B cell (primary cell): ENCODE results near the gene ARV1. TPM values are rescaled to one million over a fixed set of nuclear protein-coding genes. Genes with fewer than 3 reads are reported as not detected.
A peak's percentile ranks its signal among the peaks of the same experiment; 100 is the strongest.

ENCODE experiments used
- ATAC-seq: fragments of 200-7000 bp; cut with Tn5 transposase; one replicate; pipeline ENCODE4 v1.10.0; 2021; ENCODE audit warnings: low read depth, mild to moderate bottlenecking, moderate number of reproducible peaks, moderate library complexity
- CTCF ChIA-PET: fragments of 350-600 bp; sonication (Branson Sonifier 250); formaldehyde crosslinking; loops from one replicate; lab custom pipeline; 2021; ENCODE audit warnings: antibody characterized with exemption, inconsistent platforms; lab: Charles Lee
- POLR2A ChIA-PET: fragments of 350-600 bp; sonication (Branson Sonifier 250); formaldehyde crosslinking; loops from one replicate; lab custom pipeline; 2021; ENCODE audit warnings: antibody characterized with exemption; lab: Charles Lee
- DNase-seq: peaks from one replicate; pipeline ENCODE4 v3.0.0; 2013
- H2AFZ ChIP-seq: 2 replicates; pipeline ENCODE4 v1.6.1; 2012; ENCODE audit warnings: mild to moderate bottlenecking, low read depth, low read length; ENCODE audit not compliant: insufficient read depth, poor library complexity, severe bottlenecking
- H3K27ac ChIP-seq, 2 donors: 1 replicate in 1 of 2; 2 replicates in 1 of 2; pipeline ENCODE4 v1.5.1; 2012 to 2013; ENCODE audit warnings: low read length in 2 of 2, mild to moderate bottlenecking in 2 of 2, moderate library complexity in 1 of 2
- H3K27me3 ChIP-seq, 4 experiments: fragments of 200-600 bp in 1 of 4; sonication (generic) in 1 of 4; replicated peaks in 1 of 4; 1 replicate in 2 of 4; 2 replicates in 2 of 4; pipeline versions ENCODE4 v1.6.1 to v1.7.0; 2013 to 2016; ENCODE audit warnings: low read length in 3 of 4, mild to moderate bottlenecking in 2 of 4, mixed read lengths in 1 of 4, moderate library complexity in 1 of 4; ENCODE audit not compliant: insufficient read depth in 4 of 4, control insufficient read depth in 3 of 4; ENCODE audit errors: control extremely low read depth in 1 of 4
- H3K36me3 ChIP-seq, 2 experiments: replicated peaks in 1 of 2; 1 replicate in 1 of 2; 2 replicates in 1 of 2; pipeline versions ENCODE4 v1.6.1 to v1.7.1; 2013; ENCODE audit warnings: low read length in 1 of 2; ENCODE audit not compliant: insufficient read depth in 2 of 2, control insufficient read depth in 1 of 2; ENCODE audit errors: control extremely low read depth in 1 of 2, extremely low read depth in 1 of 2
- H3K4me1 ChIP-seq, 2 donors: fragments of 200-600 bp in 1 of 2; sonication (generic) in 1 of 2; 1 replicate in 1 of 2; 2 replicates in 1 of 2; pipeline versions ENCODE4 v1.5.1 to v1.6.1; 2013 to 2017; ENCODE audit warnings: low read length in 2 of 2; ENCODE audit not compliant: control insufficient read depth in 2 of 2, insufficient read depth in 2 of 2
- H3K4me2 ChIP-seq: replicated peaks from 2 replicates; pipeline ENCODE3; 2012; ENCODE audit warnings: mild to moderate bottlenecking, low read depth, low read length; ENCODE audit not compliant: poor library complexity, severe bottlenecking
- H3K4me3 ChIP-seq, 5 experiments: fragments of 200-600 bp in 1 of 5; sonication (generic) in 1 of 5; 1 replicate in 3 of 5; 2 replicates in 2 of 5; pipeline versions ENCODE4 v1.5.1 to v1.7.0; 2011 to 2016; ENCODE audit warnings: low read length in 4 of 5, mild to moderate bottlenecking in 4 of 5, low read depth in 2 of 5, control low read depth in 1 of 5, moderate library complexity in 1 of 5; ENCODE audit not compliant: insufficient read depth in 1 of 5; ENCODE audit errors: control extremely low read depth in 1 of 5, extremely low read depth in 1 of 5
- H3K79me2 ChIP-seq: fragments of 200-600 bp; sonication (generic); one replicate; pipeline ENCODE4 v1.6.0; 2016; ENCODE audit warnings: low read length; ENCODE audit not compliant: control insufficient read depth, insufficient read depth
- H3K9ac ChIP-seq: fragments of 200-600 bp; sonication (generic); 2 replicates; pipeline ENCODE4 v1.6.1; 2017; ENCODE audit warnings: mild to moderate bottlenecking, low read length, moderate library complexity
- H3K9me3 ChIP-seq, 3 donors: one replicate each; pipeline versions ENCODE4 v1.6.1 to v1.7.1; 2013; ENCODE audit warnings: low read length in 2 of 3; ENCODE audit not compliant: control insufficient read depth in 2 of 3, insufficient read depth in 1 of 3; ENCODE audit errors: control extremely low read depth in 1 of 3
- H4K20me1 ChIP-seq: 2 replicates; pipeline ENCODE4 v1.6.0; 2012; ENCODE audit warnings: mild to moderate bottlenecking, low read length; ENCODE audit not compliant: insufficient read depth, control insufficient read depth, poor library complexity, severe bottlenecking
- H3K27ac Mint-ChIP-seq: one replicate; pipeline ENCODE4 v1.8.0; 2021; ENCODE audit warnings: mixed read lengths
- H3K27me3 Mint-ChIP-seq: one replicate; pipeline ENCODE4 v1.8.0; 2021; ENCODE audit warnings: mixed read lengths
- H3K4me1 Mint-ChIP-seq: one replicate; pipeline ENCODE4 v1.8.0; 2021; ENCODE audit warnings: mixed read lengths
- H3K4me3 Mint-ChIP-seq: one replicate; pipeline ENCODE4 v1.8.0; 2021; ENCODE audit warnings: mixed read lengths
- H3K9me3 Mint-ChIP-seq: one replicate; pipeline ENCODE4 v1.8.0; 2022; ENCODE audit warnings: mixed read lengths; ENCODE audit not compliant: insufficient read depth
- CTCF ChIP-seq: fragments of 200-600 bp; IDR thresholded peaks from one replicate; pipeline ENCODE4 v1.8.0; 2022; ENCODE audit warnings: antibody characterized with exemption, mild to moderate bottlenecking
- EZH2 ChIP-seq: IDR thresholded peaks from 2 replicates; pipeline ENCODE4 v1.6.1; 2012; ENCODE audit warnings: borderline replicate concordance, low read depth, mild to moderate bottlenecking, moderate library complexity, low read length; ENCODE audit not compliant: insufficient read depth, poor library complexity, severe bottlenecking
- WGBS: methylation state at CpG from one replicate; pipeline ENCODE4 v1.1.5; 2013; ENCODE audit warnings: missing lambda C conversion rate; ENCODE audit not compliant: insufficient coverage; 5-methylcytosine and 5-hydroxymethylcytosine counted together
- intact Hi-C: fragments of 100-400 bp; cut with micrococcal nuclease; formaldehyde crosslinking; loops from one replicate; pipeline ENCODE4 v1.10.0; 2022
- polyA plus RNA-seq: library from polyadenylated mRNA; depleted of rRNA; stranded (reverse); fragments of >200 nt; gene quantifications from 2 replicates; pipeline ENCODE4 v1.2.3, GENCODE V29; 2012
- total RNA-seq, 2 donors: library from RNA; stranded (reverse); fragments of 120-200 nt in 1 of 2; gene quantifications; 1 replicate in 1 of 2; 2 replicates in 1 of 2; pipeline versions ENCODE4 v1.2.3 to v1.2.4, GENCODE V29; 2013 to 2022

ARV1 gene
- total and polyA plus RNA-seq, 2 donors (not counting 1 experiment from before 2014, with no cell fraction given): 10.7 to 11.6 TPM

GRCh38 chr1:230950404-230950803 is 28.5 kb upstream of the ARV1 start:
- ChIA-PET POLR2A (no interaction called here), CTCF (interaction anchor here (0.8 to 1.4 kb wide), 2 partner anchors 16 to 23 kb away, joined by 3 to 4 read pairs; no protein-coding TSS in a partner anchor)
- H3K4me3 ChIP-seq: no peak overlapping the region
- H4K20me1 ChIP-seq: no peaks in the 10 kb centered on the region
- no peaks in the 10 kb centered on the region for H3K27me3 Mint-ChIP-seq
- no peak overlapping the region for H3K27ac ChIP-seq
- H3K4me1 ChIP-seq: peaks cover 20 to 21% of the 10 kb centered on the region in 2 donors
- no peak overlapping the region for H3K9ac ChIP-seq
- WGBS: no CpG with 5 or more reads among the region's 3 CpGs
- no peaks in the 10 kb centered on the region for H3K27me3 ChIP-seq
- TF ChIP-seq EZH2 (no peak), CTCF (no peak)
- ATAC-seq (no peak), DNase-seq (no peak)
- no peak overlapping the region for H3K27ac Mint-ChIP-seq
- H3K9me3 ChIP-seq: no peaks in the 10 kb centered on the region
- no peak overlapping the region for H2AFZ ChIP-seq
- H3K4me3 Mint-ChIP-seq: no peak overlapping the region
- peaks cover 43% of the 10 kb centered on the region for H3K79me2 ChIP-seq
- H3K9me3 Mint-ChIP-seq: no peaks in the 10 kb centered on the region
- no peak overlapping the region for H3K4me2 ChIP-seq
- H3K36me3 ChIP-seq: peaks cover 10 to 29% of the 10 kb centered on the region in 2 experiments
- intact Hi-C loops: no loop called here
- H3K4me1 Mint-ChIP-seq: peaks cover 24% of the 10 kb centered on the region

GRCh38 chr1:230957580-230957989 is 21.3 kb upstream of the ARV1 start:
- Mint-ChIP-seq H3K27me3 (no peaks in the 10 kb centered on the region), H3K4me3 (peak overlapping the region; percentile 88), H3K4me1 (peaks cover 44% of the 10 kb centered on the region), H3K27ac (peak overlapping the region; percentile 92), H3K9me3 (no peaks in the 10 kb centered on the region)
- 0% methylated on average over 1 of the region's 4 CpGs for WGBS
- DNase-seq (peak; percentile 50), ATAC-seq (peak; percentile 65)
- Histone ChIP-seq H3K9me3 (no peaks in the 10 kb centered on the region), H3K9ac (peak overlapping the region; percentile 18), H3K36me3 (peaks cover 14 to 53% of the 10 kb centered on the region in 2 experiments), H3K79me2 (peaks cover 56% of the 10 kb centered on the region), H3K27ac (peak overlapping the region; percentile 56 to 67), H3K4me1 (peaks cover 24 to 27% of the 10 kb centered on the region in 2 donors), H3K4me2 (peak overlapping the region; percentile 34), H4K20me1 (peaks cover 6% of the 10 kb centered on the region), H2AFZ (no peak overlapping the region), H3K4me3 (no peak overlapping the region), H3K27me3 (no peaks in the 10 kb centered on the region)
- TF ChIP-seq EZH2: no peak
- no peak for TF ChIP-seq CTCF
- ChIA-PET POLR2A (no interaction called here), CTCF (interaction anchor here (0.8 to 1.9 kb wide), 7 partner anchors 9 to 315 kb away, joined by 3 to 12 read pairs (median 4); partner anchors contain the start of genes ARV1 and COG2)
- intact Hi-C loops: loop anchor here (2.0 kb wide), 1 partner anchor 15 kb away; no protein-coding TSS in a partner anchor
